ENCODE measurements around the gene C15orf61.

Gene C15orf61

GRCh38 chr15:67495585-67495984 lies 25.3 kb upstream of the C15orf61 start:
- in situ Hi-C loops (cut with MboI; ENCODE audit: low sequenced_read_pairs, unreplicated experiment): no loop called here
- TF ChIP-seq CTCF (IDR thresholded peaks at IDR 0.05; ENCODE audit: borderline replicate concordance, control extremely low read depth, extremely low read depth, insufficient read depth, missing control alignments): no peak
- no peak for DNase-seq (ENCODE audit: low spot score)

DNA sequence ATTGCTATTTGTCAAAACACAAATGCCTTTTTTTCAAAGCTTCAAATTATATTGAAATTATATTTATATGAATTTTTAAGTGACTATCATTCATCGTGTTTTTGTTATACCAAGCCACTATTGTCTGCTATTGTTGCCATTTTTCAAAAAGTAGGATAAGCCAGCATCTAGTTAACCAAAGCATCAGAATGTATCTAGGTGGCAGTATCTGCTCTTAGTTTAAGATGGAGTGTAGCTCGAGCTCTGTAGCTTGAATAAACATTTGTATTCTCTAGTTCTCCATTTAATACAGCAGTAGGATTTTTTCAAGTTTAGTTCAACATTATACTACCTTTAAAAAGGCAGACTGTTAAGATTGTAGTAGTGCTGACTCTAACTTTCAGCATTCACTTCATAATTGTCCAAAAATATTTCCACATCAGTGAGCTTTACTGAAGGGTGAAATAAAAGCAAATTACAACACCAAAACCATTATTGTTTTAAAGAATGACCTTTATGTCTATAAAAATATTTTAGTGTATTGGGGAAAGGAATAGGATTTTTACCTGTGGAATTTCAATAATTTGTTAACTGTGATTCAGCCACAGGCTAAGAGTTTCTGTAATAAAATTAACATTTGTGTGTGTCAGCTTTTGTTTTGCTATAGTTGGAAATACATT lies 19.6 kb upstream of the C15orf61 start:
- peak; percentile 39 for DNase-seq (ENCODE audit: low spot score)
- in situ Hi-C loops (cut with MboI; ENCODE audit: low sequenced_read_pairs, unreplicated experiment): no loop called here
- peak; percentile 36 for TF ChIP-seq CTCF (IDR thresholded peaks at IDR 0.05; ENCODE audit: borderline replicate concordance, control extremely low read depth, extremely low read depth, insufficient read depth, missing control alignments)

GRCh38 chr15:67501836-67502461 lies 19.0 kb upstream of the C15orf61 start:
- no peak for DNase-seq (ENCODE audit: low spot score)
- no peak for TF ChIP-seq CTCF (IDR thresholded peaks at IDR 0.05; ENCODE audit: borderline replicate concordance, control extremely low read depth, extremely low read depth, insufficient read depth, missing control alignments)
- in situ Hi-C loops (cut with MboI; ENCODE audit: low sequenced_read_pairs, unreplicated experiment): no loop called here

- no peak for DNase-seq (ENCODE audit: low spot score)
- in situ Hi-C loops (cut with MboI; ENCODE audit: low sequenced_read_pairs, unreplicated experiment): no loop called here
- no peak for TF ChIP-seq CTCF (IDR thresholded peaks at IDR 0.05; ENCODE audit: borderline replicate concordance, control extremely low read depth, extremely low read depth, insufficient read depth, missing control alignments)
These were observed 16.9 kb upstream of the C15orf61 start for GRCh38 chr15:67504056-67504455.

DNA sequence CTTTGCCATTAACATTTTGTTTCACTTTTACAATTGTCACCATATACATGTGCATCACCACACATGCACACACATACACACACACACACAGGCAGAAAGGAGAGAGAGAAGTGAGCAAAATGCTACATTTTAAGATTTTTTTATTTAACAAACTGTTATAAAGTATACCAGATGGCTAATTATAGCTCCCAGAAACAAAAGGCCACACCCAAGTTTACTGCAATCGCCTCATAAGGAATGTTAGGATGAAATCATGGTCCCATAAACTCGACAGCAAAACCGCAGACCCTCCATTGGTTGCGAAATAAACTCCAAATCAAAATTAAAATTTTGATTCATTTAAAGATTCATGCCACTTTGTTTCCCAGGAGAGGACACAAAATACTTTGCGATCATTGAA lies 16.1 kb upstream of the C15orf61 start:
- DNase-seq (ENCODE audit: low spot score): no peak
- no peak for TF ChIP-seq CTCF (IDR thresholded peaks at IDR 0.05; ENCODE audit: borderline replicate concordance, control extremely low read depth, extremely low read depth, insufficient read depth, missing control alignments)
- in situ Hi-C loops (cut with MboI; ENCODE audit: low sequenced_read_pairs, unreplicated experiment): no loop called here

GRCh38 chr15:67505675-67506572 lies 15.0 kb upstream of the C15orf61 start:
- no peak for DNase-seq (ENCODE audit: low spot score)
- TF ChIP-seq CTCF (IDR thresholded peaks at IDR 0.05; ENCODE audit: borderline replicate concordance, control extremely low read depth, extremely low read depth, insufficient read depth, missing control alignments): no peak
- in situ Hi-C loops (cut with MboI; ENCODE audit: low sequenced_read_pairs, unreplicated experiment): no loop called here

Measured in GM13976 (cell line).